ENCODE results near the gene PELI3. TPM values are rescaled to one million over a fixed set of nuclear protein-coding genes. Genes with fewer than 3 reads are reported as not detected.
"Not testable (repeated sequence)": the region's sequence is repeated elsewhere in the genome, so short reads cannot be mapped to it uniquely, and the experiment has no call there.

The PELI3 gene
- polyA plus RNA-seq, 4 donors, result 3.1 to 5.0 (median 4.6) TPM

GRCh38 chr11:66440101-66440939 lies 26.4 kb upstream of the PELI3 start:
- not testable (repeated sequence) for H3K27ac ChIP-seq (ENCODE audit: low read depth in 1 of 3, low read length in 2 of 3); FAIRE-seq; H3K4me3 ChIP-seq (ENCODE audit: low read depth in 1 of 3, low read length in 3 of 3); DNase-seq; H3K4me1 ChIP-seq (ENCODE audit: control insufficient read depth in 3 of 3, insufficient read depth in 2 of 3, low read depth in 1 of 3, low read length in 2 of 3); H3K27me3 ChIP-seq (ENCODE audit: control insufficient read depth in 3 of 3, insufficient read depth in 3 of 3, low read length in 3 of 3)
- WGBS, 3 donors, result 87 to 92% (median 89%) methylated on average over 22 to 29 of the region's 29 CpGs
- peaks cover 0 to 13% of the 10 kb centered on the region in 2 donors for H3K9me3 ChIP-seq (ENCODE audit: control insufficient read depth in 2 of 2, insufficient read depth in 1 of 2, low read depth in 1 of 2, low read length in 1 of 2)
- H3K36me3 ChIP-seq (ENCODE audit: control insufficient read depth in 3 of 3, insufficient read depth in 2 of 3, low read depth in 1 of 3, low read length in 3 of 3), result peaks cover 0 to 17% (median 8%) of the 10 kb centered on the region in 3 donors

GRCh38 chr11:66440940-66441282 lies 25.8 kb upstream of the PELI3 start:
- not testable (repeated sequence) for H3K4me3 ChIP-seq (ENCODE audit: low read depth in 1 of 3, low read length in 3 of 3); H3K4me1 ChIP-seq (ENCODE audit: control insufficient read depth in 3 of 3, insufficient read depth in 2 of 3, low read depth in 1 of 3, low read length in 2 of 3)
- WGBS, 3 donors, result 92 to 94% (median 93%) methylated on average over 11 to 27 of the region's 27 CpGs

GRCh38 chr11:66443602-66444001 lies 23.1 kb upstream of the PELI3 start:
- no peak for FAIRE-seq
- Histone ChIP-seq H3K4me3 (ENCODE audit: low read depth in 1 of 3, low read length in 3 of 3) (no peak overlapping the region), H3K9me3 (ENCODE audit: control insufficient read depth in 2 of 2, insufficient read depth in 1 of 2, low read depth in 1 of 2, low read length in 1 of 2) (peaks cover 0 to 13% of the 10 kb centered on the region in 2 donors), H3K27ac (ENCODE audit: low read depth in 1 of 3, low read length in 2 of 3) (no peak overlapping the region), H3K36me3 (ENCODE audit: control insufficient read depth in 3 of 3, insufficient read depth in 2 of 3, low read depth in 1 of 3, low read length in 3 of 3) (no peaks in the 10 kb centered on the region), H3K27me3 (ENCODE audit: control insufficient read depth in 3 of 3, insufficient read depth in 3 of 3, low read length in 3 of 3) (no peaks in the 10 kb centered on the region), H3K4me1 (ENCODE audit: control insufficient read depth in 3 of 3, insufficient read depth in 2 of 3, low read depth in 1 of 3, low read length in 2 of 3) (no peaks in the 10 kb centered on the region)
- DNase-seq, result no peak
- 71 to 86% (median 85%) methylated on average over 4 of the region's 4 CpGs for WGBS, 3 donors

More at GRCh38 chr11:66440940-66441282, 25.8 kb upstream of the PELI3 start:
- H3K9me3 ChIP-seq (ENCODE audit: control insufficient read depth in 2 of 2, insufficient read depth in 1 of 2, low read depth in 1 of 2, low read length in 1 of 2), result peaks cover 0 to 13% of the 10 kb centered on the region in 2 donors
- FAIRE-seq; H3K27ac ChIP-seq (ENCODE audit: low read depth in 1 of 3, low read length in 2 of 3); H3K27me3 ChIP-seq (ENCODE audit: control insufficient read depth in 3 of 3, insufficient read depth in 3 of 3, low read length in 3 of 3); DNase-seq: not testable (repeated sequence)
- H3K36me3 ChIP-seq (ENCODE audit: control insufficient read depth in 3 of 3, insufficient read depth in 2 of 3, low read depth in 1 of 3, low read length in 3 of 3), result peaks cover 0 to 14% (median 3%) of the 10 kb centered on the region in 3 donors

GRCh38 chr11:66447012-66447411 lies 19.7 kb upstream of the PELI3 start:
- FAIRE-seq (no peak), DNase-seq (no peak)
- H3K4me1 ChIP-seq (ENCODE audit: control insufficient read depth in 3 of 3, insufficient read depth in 2 of 3, low read depth in 1 of 3, low read length in 2 of 3), result no peaks in the 10 kb centered on the region
- peaks cover 0 to 13% of the 10 kb centered on the region in 2 donors for H3K9me3 ChIP-seq (ENCODE audit: control insufficient read depth in 2 of 2, insufficient read depth in 1 of 2, low read depth in 1 of 2, low read length in 1 of 2)
- no peak overlapping the region for H3K27ac ChIP-seq (ENCODE audit: low read depth in 1 of 3, low read length in 2 of 3)
- H3K4me3 ChIP-seq (ENCODE audit: low read depth in 1 of 3, low read length in 3 of 3), result no peak overlapping the region
- H3K36me3 ChIP-seq (ENCODE audit: control insufficient read depth in 3 of 3, insufficient read depth in 2 of 3, low read depth in 1 of 3, low read length in 3 of 3), result no peaks in the 10 kb centered on the region
- peaks cover 0 to under 1% (median 0%) of the 10 kb centered on the region in 3 donors for H3K27me3 ChIP-seq (ENCODE audit: control insufficient read depth in 3 of 3, insufficient read depth in 3 of 3, low read length in 3 of 3)

GRCh38 chr11:66448523-66448922 lies 18.2 kb upstream of the PELI3 start:
- no peak for FAIRE-seq
- DNase-seq, result no peak
- H3K4me1 ChIP-seq (ENCODE audit: control insufficient read depth in 3 of 3, insufficient read depth in 2 of 3, low read depth in 1 of 3, low read length in 2 of 3), result no peaks in the 10 kb centered on the region
- H3K36me3 ChIP-seq (ENCODE audit: control insufficient read depth in 3 of 3, insufficient read depth in 2 of 3, low read depth in 1 of 3, low read length in 3 of 3), result no peaks in the 10 kb centered on the region
- peaks cover 0 to 8% of the 10 kb centered on the region in 2 donors for H3K9me3 ChIP-seq (ENCODE audit: control insufficient read depth in 2 of 2, insufficient read depth in 1 of 2, low read depth in 1 of 2, low read length in 1 of 2)
- peaks cover 0 to 6% (median 0%) of the 10 kb centered on the region in 3 donors for H3K27me3 ChIP-seq (ENCODE audit: control insufficient read depth in 3 of 3, insufficient read depth in 3 of 3, low read length in 3 of 3)
- 69 to 75% (median 72%) methylated on average over 4 of the region's 4 CpGs for WGBS, 3 donors
- H3K4me3 ChIP-seq (ENCODE audit: low read depth in 1 of 3, low read length in 3 of 3), result no peak overlapping the region
- no peak overlapping the region for H3K27ac ChIP-seq (ENCODE audit: low read depth in 1 of 3, low read length in 2 of 3)

- Histone ChIP-seq H3K9me3 (ENCODE audit: control insufficient read depth in 2 of 2, insufficient read depth in 1 of 2, low read depth in 1 of 2, low read length in 1 of 2) (peaks cover 0 to 5% of the 10 kb centered on the region in 2 donors), H3K4me1 (ENCODE audit: control insufficient read depth in 3 of 3, insufficient read depth in 2 of 3, low read depth in 1 of 3, low read length in 2 of 3) (no peaks in the 10 kb centered on the region), H3K36me3 (ENCODE audit: control insufficient read depth in 3 of 3, insufficient read depth in 2 of 3, low read depth in 1 of 3, low read length in 3 of 3) (no peaks in the 10 kb centered on the region), H3K27me3 (ENCODE audit: control insufficient read depth in 3 of 3, insufficient read depth in 3 of 3, low read length in 3 of 3) (peaks cover 0 to 9% (median 0%) of the 10 kb centered on the region in 3 donors), H3K27ac (ENCODE audit: low read depth in 1 of 3, low read length in 2 of 3) (no peak overlapping the region), H3K4me3 (ENCODE audit: low read depth in 1 of 3, low read length in 3 of 3) (no peak overlapping the region)
- 62 to 68% (median 66%) methylated on average over 4 of the region's 4 CpGs for WGBS, 3 donors
- FAIRE-seq (no peak), DNase-seq (no peak)
Observed at GRCh38 chr11:66450560-66450959, 16.1 kb upstream of the PELI3 start.

GRCh38 chr11:66451663-66452062 lies 15.0 kb upstream of the PELI3 start:
- FAIRE-seq (no peak), DNase-seq (no peak)
- H3K27ac ChIP-seq (ENCODE audit: low read depth in 1 of 3, low read length in 2 of 3), result no peak overlapping the region
- peaks cover 0 to 9% (median 0%) of the 10 kb centered on the region in 3 donors for H3K27me3 ChIP-seq (ENCODE audit: control insufficient read depth in 3 of 3, insufficient read depth in 3 of 3, low read length in 3 of 3)
- H3K36me3 ChIP-seq (ENCODE audit: control insufficient read depth in 3 of 3, insufficient read depth in 2 of 3, low read depth in 1 of 3, low read length in 3 of 3), result no peaks in the 10 kb centered on the region
- H3K4me3 ChIP-seq (ENCODE audit: low read depth in 1 of 3, low read length in 3 of 3), result no peak overlapping the region
- H3K9me3 ChIP-seq (ENCODE audit: control insufficient read depth in 2 of 2, insufficient read depth in 1 of 2, low read depth in 1 of 2, low read length in 1 of 2), result peaks cover 0 to 5% of the 10 kb centered on the region in 2 donors
- WGBS, 3 donors, result 72 to 86% (median 77%) methylated on average over 4 of the region's 4 CpGs
- H3K4me1 ChIP-seq (ENCODE audit: control insufficient read depth in 3 of 3, insufficient read depth in 2 of 3, low read depth in 1 of 3, low read length in 2 of 3), result no peaks in the 10 kb centered on the region

GRCh38 chr11:66454247-66454646 lies 12.5 kb upstream of the PELI3 start:
- peaks cover 0 to 9% (median 0%) of the 10 kb centered on the region in 3 donors for H3K27me3 ChIP-seq (ENCODE audit: control insufficient read depth in 3 of 3, insufficient read depth in 3 of 3, low read length in 3 of 3)
- no peak overlapping the region for H3K4me3 ChIP-seq (ENCODE audit: low read depth in 1 of 3, low read length in 3 of 3)
- H3K27ac ChIP-seq (ENCODE audit: low read depth in 1 of 3, low read length in 2 of 3), result no peak overlapping the region
- DNase-seq, result no peak
- no peaks in the 10 kb centered on the region for H3K36me3 ChIP-seq (ENCODE audit: control insufficient read depth in 3 of 3, insufficient read depth in 2 of 3, low read depth in 1 of 3, low read length in 3 of 3)
- H3K4me1 ChIP-seq (ENCODE audit: control insufficient read depth in 3 of 3, insufficient read depth in 2 of 3, low read depth in 1 of 3, low read length in 2 of 3), result no peaks in the 10 kb centered on the region
- 33 to 35% (median 34%) methylated on average over 6 of the region's 6 CpGs for WGBS, 3 donors
- no peak for FAIRE-seq
- H3K9me3 ChIP-seq (ENCODE audit: control insufficient read depth in 2 of 2, insufficient read depth in 1 of 2, low read depth in 1 of 2, low read length in 1 of 2), result peaks cover 0 to 5% of the 10 kb centered on the region in 2 donors

All from small intestine (tissue), 7 donors.